Esophagus squamous epithelium (tissue), 5 donors: Measurements from ENCODE around the gene SPRED1. TPM values are rescaled to one million over a fixed set of nuclear protein-coding genes. Genes with fewer than 3 reads are reported as not detected.
"Not testable (repeated sequence)": the region's sequence is repeated elsewhere in the genome, so short reads cannot be mapped to it uniquely, and the experiment has no call there.

Source experiments
- DNase-seq: peaks from one replicate; lab custom pipeline; 2025; lab: John Stamatoyannopoulos, UW
- H3K27ac ChIP-seq, 4 donors: fragments of 200-600 bp; sonication (generic); one replicate each; pipeline ENCODE4 v1.5.1; 2016 to 2019; ENCODE audit warnings: mild to moderate bottlenecking in 1 of 4
- H3K27me3 ChIP-seq, 4 donors: fragments of 200-600 bp; sonication (generic); 1 replicate in 3 of 4; 2 replicates in 1 of 4; pipeline versions ENCODE4 v1.5.1 to v1.6.0; 2017 to 2021; ENCODE audit warnings: antibody characterized with exemption in 1 of 4
- H3K36me3 ChIP-seq, 3 donors: fragments of 200-600 bp; sonication (generic); one replicate each; pipeline ENCODE4 v1.5.1; 2016 to 2019
- H3K4me1 ChIP-seq, 3 donors: fragments of 200-600 bp; sonication (generic); one replicate each; pipeline ENCODE4 v1.5.1; 2017 to 2019
- H3K4me3 ChIP-seq, 4 donors: fragments of 200-600 bp; sonication (generic); 1 replicate in 3 of 4; 2 replicates in 1 of 4; pipeline ENCODE4 v1.5.1; 2016 to 2019; ENCODE audit warnings: mild to moderate bottlenecking in 2 of 4, moderate library complexity in 1 of 4
- H3K9me3 ChIP-seq, 3 donors: fragments of 200-600 bp; sonication (generic); one replicate each; pipeline ENCODE4 v1.5.1; 2016 to 2019
- CTCF ChIP-seq, 6 experiments: fragments of 450-650 bp in 4 of 6; fragments of 200-600 bp in 2 of 6; sonication (generic) in 2 of 6; IDR thresholded peaks; one replicate each; pipeline ENCODE4 v1.5.1; 2016 to 2019; ENCODE audit warnings: antibody characterized with exemption in 6 of 6, mild to moderate bottlenecking in 4 of 6, moderate library complexity in 4 of 6
- POLR2A ChIP-seq, 4 donors: fragments of 450-650 bp; IDR thresholded peaks; one replicate each; pipeline ENCODE4 v1.6.1; 2017; ENCODE audit warnings: antibody characterized with exemption in 4 of 4, mild to moderate bottlenecking in 4 of 4, moderate library complexity in 3 of 4
- WGBS, 2 donors: methylation state at CpG; one replicate each; pipeline ENCODE4 v1.1.5; 2018; 5-methylcytosine and 5-hydroxymethylcytosine counted together
- intact Hi-C: fragments of 100-400 bp; cut with DNase I; formaldehyde crosslinking; loops from one replicate; pipeline ENCODE4 v1.15.0; 2022
- total RNA-seq, 4 donors: library from RNA; depleted of rRNA; stranded (reverse); fragments of >200 nt; gene quantifications; one replicate each; pipeline ENCODE4 v1.1.0, GENCODE V29; 2016
- donor health status: DM: yes; HTN: yes; CAD: no.

SPRED1 gene
- total RNA-seq, 4 donors from 2014 or later, result 4.3 to 16.4 (median 9.3) TPM

- TF ChIP-seq POLR2A (IDR thresholded peaks at IDR 0.05) (no peak), CTCF (IDR thresholded peaks at IDR 0.05) (no peak)
- H3K9me3 ChIP-seq, result no peaks in the 10 kb centered on the region
- H3K4me1 ChIP-seq, result peaks cover 0 to 10% (median 3%) of the 10 kb centered on the region in 3 donors
- DNase-seq, result no peak
- H3K27me3 ChIP-seq, result no peaks in the 10 kb centered on the region
- H3K27ac ChIP-seq, result no peak overlapping the region
- WGBS, 2 donors, result 83 to 95% methylated on average over 5 of the region's 5 CpGs
- H3K4me3 ChIP-seq, result no peak overlapping the region
- H3K36me3 ChIP-seq, result no peaks in the 10 kb centered on the region
- intact Hi-C loops, result no loop called here
Observed at GRCh38 chr15:38231436-38231835, 21.2 kb upstream of the SPRED1 start.

- H3K27me3 ChIP-seq, H3K9me3 ChIP-seq, H3K4me3 ChIP-seq, intact Hi-C loops, DNase-seq, H3K36me3 ChIP-seq, H3K27ac ChIP-seq, H3K4me1 ChIP-seq: not testable (repeated sequence)
- 88 to 93% methylated on average over 5 to 9 of the region's 9 CpGs for WGBS, 2 donors
Observed at GRCh38 chr15:38237021-38237420, 15.6 kb upstream of the SPRED1 start.

GRCh38 chr15:38238311-38238710 is 14.3 kb upstream of the SPRED1 start:
- TF ChIP-seq CTCF (IDR thresholded peaks at IDR 0.05), result no peak
- TF ChIP-seq POLR2A (IDR thresholded peaks at IDR 0.05), result no peak

GRCh38 chr15:38242055-38242454 is 10.6 kb upstream of the SPRED1 start:
- H3K27ac ChIP-seq, result no peak overlapping the region
- no peaks in the 10 kb centered on the region for H3K4me1 ChIP-seq
- H3K27me3 ChIP-seq, result no peaks in the 10 kb centered on the region
- TF ChIP-seq POLR2A (IDR thresholded peaks at IDR 0.05) (no peak), CTCF (IDR thresholded peaks at IDR 0.05) (no peak)
- no peak overlapping the region for H3K4me3 ChIP-seq
- no peaks in the 10 kb centered on the region for H3K36me3 ChIP-seq
- intact Hi-C loops, result no loop called here
- H3K9me3 ChIP-seq, result no peaks in the 10 kb centered on the region
- no peak for DNase-seq
- WGBS, 2 donors, result 56 to 68% methylated on average over 2 of the region's 2 CpGs

More at GRCh38 chr15:38238311-38238710, 14.3 kb upstream of the SPRED1 start:
- DNase-seq, result no peak
- H3K27ac ChIP-seq, result no peak overlapping the region
- intact Hi-C loops, result no loop called here
- no peaks in the 10 kb centered on the region for H3K36me3 ChIP-seq
- H3K4me3 ChIP-seq, result no peak overlapping the region
- 78 to 96% methylated on average over 2 of the region's 2 CpGs for WGBS, 2 donors
- no peaks in the 10 kb centered on the region for H3K9me3 ChIP-seq
- no peaks in the 10 kb centered on the region for H3K27me3 ChIP-seq
- no peaks in the 10 kb centered on the region for H3K4me1 ChIP-seq

GRCh38 chr15:38243278-38244055 is 9.2 kb upstream of the SPRED1 start:
- 53 to 61% methylated on average over 6 of the region's 6 CpGs for WGBS, 2 donors

More at GRCh38 chr15:38243278-38244055, 9.2 kb upstream of the SPRED1 start:
- TF ChIP-seq POLR2A (IDR thresholded peaks at IDR 0.05), result no peak
- no peak for TF ChIP-seq CTCF (IDR thresholded peaks at IDR 0.05)
- H3K9me3 ChIP-seq, result no peaks in the 10 kb centered on the region
- no peak for DNase-seq
- no peaks in the 10 kb centered on the region for H3K4me1 ChIP-seq
- H3K27me3 ChIP-seq, result no peaks in the 10 kb centered on the region
- H3K36me3 ChIP-seq, result no peaks in the 10 kb centered on the region
- intact Hi-C loops, result no loop called here
- no peak overlapping the region for H3K4me3 ChIP-seq
- H3K27ac ChIP-seq, result no peak overlapping the region
